ENCODE measurements around the gene MOK. TPM values are rescaled to one million over a fixed set of nuclear protein-coding genes. Genes with fewer than 3 reads are reported as not detected.

MOK gene
- total RNA-seq, 4 donors from 2014 or later: 9.6 to 18.3 (median 10.7) TPM

GRCh38 chr14:102325791-102326345 lies 20.9 kb upstream of the MOK start:
- no peak for TF ChIP-seq POLR2AphosphoS5 (IDR thresholded peaks at IDR 0.05)
- TF ChIP-seq EP300 (IDR thresholded peaks at IDR 0.05): no peak
- TF ChIP-seq CTCF (IDR thresholded peaks at IDR 0.05): no peak
- TF ChIP-seq POLR2A (IDR thresholded peaks at IDR 0.05; ENCODE audit: low read depth): no peak
- Histone ChIP-seq H3K27me3 (no peaks in the 10 kb centered on the region), H3K4me1 (peaks cover 9 to 22% (median 13%) of the 10 kb centered on the region in 4 donors), H3K27ac (replicated peaks in 1 of 4) (no peak overlapping the region), H3K4me3 (no peak overlapping the region), H3K9me3 (no peaks in the 10 kb centered on the region), H3K36me3 (peaks cover 5 to 17% (median 13%) of the 10 kb centered on the region in 4 donors)
- intact Hi-C loops (cut with DNase I): no loop called here
- 80% methylated on average over 9 of the region's 9 CpGs for WGBS
- no peak for DNase-seq (ENCODE audit: extremely low spot score)

- intact Hi-C loops (cut with DNase I): no loop called here
- peak overlapping the region; percentile 59 to 78 (median 74) for H3K27ac ChIP-seq (replicated peaks in 1 of 4)
- no peaks in the 10 kb centered on the region for H3K9me3 ChIP-seq
- H3K4me1 ChIP-seq: peaks cover 25 to 43% (median 28%) of the 10 kb centered on the region in 4 donors
- 37% methylated on average over 8 of the region's 8 CpGs for WGBS
- no peak for TF ChIP-seq POLR2A (IDR thresholded peaks at IDR 0.05; ENCODE audit: low read depth)
- TF ChIP-seq POLR2AphosphoS5 (IDR thresholded peaks at IDR 0.05): peak; percentile 41 to 59
- TF ChIP-seq CTCF (IDR thresholded peaks at IDR 0.05): peak; percentile 44 to 65 (median 47)
- no peak for TF ChIP-seq EP300 (IDR thresholded peaks at IDR 0.05)
- DNase-seq (ENCODE audit: extremely low spot score): peak; percentile 95
- H3K27me3 ChIP-seq: no peaks in the 10 kb centered on the region
- no peak overlapping the region for H3K4me3 ChIP-seq
- H3K36me3 ChIP-seq: peaks cover 5 to 17% (median 13%) of the 10 kb centered on the region in 4 donors
These were observed 18.1 kb upstream of the MOK start for GRCh38 chr14:102323102-102323501.

GRCh38 chr14:102321456-102322422 lies 16.8 kb upstream of the MOK start:
- intact Hi-C loops (cut with DNase I): no loop called here
- H3K27ac ChIP-seq (replicated peaks in 1 of 4): peak overlapping the region in 3 of 4 donors; percentile 7 to 59 (median 30)
- peaks cover 35 to 54% (median 41%) of the 10 kb centered on the region in 4 donors for H3K4me1 ChIP-seq
- 90% methylated on average over 12 of the region's 12 CpGs for WGBS
- H3K4me3 ChIP-seq: no peak overlapping the region
- no peak for DNase-seq (ENCODE audit: extremely low spot score)
- no peaks in the 10 kb centered on the region for H3K9me3 ChIP-seq
- peaks cover 5 to 14% (median 12%) of the 10 kb centered on the region in 4 donors for H3K36me3 ChIP-seq
- no peaks in the 10 kb centered on the region for H3K27me3 ChIP-seq
- TF ChIP-seq POLR2AphosphoS5 (IDR thresholded peaks at IDR 0.05) (no peak), CTCF (IDR thresholded peaks at IDR 0.05) (no peak), EP300 (IDR thresholded peaks at IDR 0.05) (no peak), POLR2A (IDR thresholded peaks at IDR 0.05; ENCODE audit: low read depth) (no peak)

- Histone ChIP-seq H3K27ac (replicated peaks in 1 of 4) (peak overlapping the region; percentile 96 to 98 (median 97)), H3K36me3 (peaks cover 1 to 6% (median 5%) of the 10 kb centered on the region in 4 donors), H3K4me1 (peaks cover 39 to 62% (median 49%) of the 10 kb centered on the region in 4 donors), H3K4me3 (peak overlapping the region; percentile 67 to 91 (median 82)), H3K9me3 (no peaks in the 10 kb centered on the region), H3K27me3 (no peaks in the 10 kb centered on the region)
- TF ChIP-seq CTCF (IDR thresholded peaks at IDR 0.05) (no peak), EP300 (IDR thresholded peaks at IDR 0.05) (no peak), POLR2AphosphoS5 (IDR thresholded peaks at IDR 0.05) (no peak), POLR2A (IDR thresholded peaks at IDR 0.05; ENCODE audit: low read depth) (no peak)
- WGBS: 89% methylated on average over 17 of the region's 17 CpGs
- DNase-seq (ENCODE audit: extremely low spot score): no peak
- intact Hi-C loops (cut with DNase I): no loop called here
These were observed 15.9 kb upstream of the MOK start for GRCh38 chr14:102320671-102321455.
